ENCODE results near the gene TNRC6C. TPM values are rescaled to one million over a fixed set of nuclear protein-coding genes. Genes with fewer than 3 reads are reported as not detected.

The TNRC6C gene
- polyA plus RNA-seq, 3 donors = 0.38 to 0.80 (median 0.46) TPM

- Mint-ChIP-seq H3K27ac (no peak overlapping the region), H3K27me3 (ENCODE audit: low read depth in 3 of 3) (peaks cover 0 to 2% (median 1%) of the 10 kb centered on the region in 3 donors), H3K4me3 (no peak overlapping the region), H3K9me3 (peaks cover 0 to 2% (median 0%) of the 10 kb centered on the region in 7 donors), H3K4me1 (peaks cover 11% of the 10 kb centered on the region), H3K36me3 (peaks cover 68 to 76% of the 10 kb centered on the region in 2 donors)
- Histone ChIP-seq H3K9ac (ENCODE audit: insufficient read depth, low read length, poor library complexity, severe bottlenecking) (no peak overlapping the region), H2AFZ (ENCODE audit: insufficient read depth, low read depth, low read length, poor library complexity, severe bottlenecking) (no peak overlapping the region), H3K36me3 (replicated peaks in 1 of 2; ENCODE audit: control insufficient read depth in 1 of 2, insufficient read depth in 2 of 2, low read length in 2 of 2) (peaks cover 49 to 85% of the 10 kb centered on the region in 2 donors), H3K4me3 (replicated peaks in 1 of 3; ENCODE audit: low read depth in 2 of 3, low read length in 3 of 3) (no peak overlapping the region), H4K20me1 (ENCODE audit: insufficient read depth, low read length) (no peaks in the 10 kb centered on the region), H3K27ac (ENCODE audit: low read depth in 1 of 2, low read length in 2 of 2) (no peak overlapping the region), H3K27me3 (ENCODE audit: control insufficient read depth in 2 of 2, insufficient read depth in 2 of 2, low read length in 2 of 2) (no peaks in the 10 kb centered on the region), H3K9me3 (replicated peaks in 1 of 2; ENCODE audit: control insufficient read depth in 1 of 2, insufficient read depth in 1 of 2, low read length in 2 of 2) (no peaks in the 10 kb centered on the region), H3K4me2 (replicated peaks; ENCODE audit: extremely low read depth, low read length, poor library complexity, severe bottlenecking) (no peak overlapping the region), H3K4me1 (ENCODE audit: control insufficient read depth in 1 of 2, insufficient read depth in 2 of 2, low read length in 2 of 2) (peaks cover 9 to 10% of the 10 kb centered on the region in 2 donors), H3K79me2 (ENCODE audit: insufficient read depth, low read length) (no peaks in the 10 kb centered on the region)
- DNase-seq = no peak
- intact Hi-C loops (cut with micrococcal nuclease) = no loop called here
- no peak for TF ChIP-seq CTCF (IDR thresholded peaks at IDR 0.05)
- WGBS (ENCODE audit: insufficient coverage) = 89% methylated on average over 5 of the region's 6 CpGs
These were observed 134.4 kb downstream of the TNRC6C start for GRCh38 chr17:78092794-78093324.

- peaks cover 0 to 4% of the 10 kb centered on the region in 2 donors for H3K9me3 ChIP-seq (replicated peaks in 1 of 2; ENCODE audit: control insufficient read depth in 1 of 2, insufficient read depth in 1 of 2, low read length in 2 of 2)
- Mint-ChIP-seq H3K4me3 (no peak overlapping the region), H3K27me3 (ENCODE audit: low read depth in 3 of 3) (peaks cover 0 to 2% (median 1%) of the 10 kb centered on the region in 3 donors), H3K27ac (peak overlapping the region in 2 of 7 donors; percentile 40 to 52), H3K9me3 (peaks cover 0 to 9% (median 3%) of the 10 kb centered on the region in 7 donors), H3K4me1 (peaks cover 3% of the 10 kb centered on the region), H3K36me3 (peaks cover 81 to 89% of the 10 kb centered on the region in 2 donors)
- DNase-seq = no peak
- peaks cover 59 to 98% of the 10 kb centered on the region in 2 donors for H3K36me3 ChIP-seq (replicated peaks in 1 of 2; ENCODE audit: control insufficient read depth in 1 of 2, insufficient read depth in 2 of 2, low read length in 2 of 2)
- no peaks in the 10 kb centered on the region for H3K79me2 ChIP-seq (ENCODE audit: insufficient read depth, low read length)
- no peak overlapping the region for H3K27ac ChIP-seq (ENCODE audit: low read depth in 1 of 2, low read length in 2 of 2)
- H3K9ac ChIP-seq (ENCODE audit: insufficient read depth, low read length, poor library complexity, severe bottlenecking) = no peak overlapping the region
- H3K4me3 ChIP-seq (replicated peaks in 1 of 3; ENCODE audit: low read depth in 2 of 3, low read length in 3 of 3) = no peak overlapping the region
- peaks cover 1 to 2% of the 10 kb centered on the region in 2 donors for H3K4me1 ChIP-seq (ENCODE audit: control insufficient read depth in 1 of 2, insufficient read depth in 2 of 2, low read length in 2 of 2)
- H3K4me2 ChIP-seq (replicated peaks; ENCODE audit: extremely low read depth, low read length, poor library complexity, severe bottlenecking) = no peak overlapping the region
- WGBS (ENCODE audit: insufficient coverage) = 100% methylated on average over 6 of the region's 6 CpGs
- no peak for TF ChIP-seq CTCF (IDR thresholded peaks at IDR 0.05)
- intact Hi-C loops (cut with micrococcal nuclease) = no loop called here
- H3K27me3 ChIP-seq (ENCODE audit: control insufficient read depth in 2 of 2, insufficient read depth in 2 of 2, low read length in 2 of 2) = no peaks in the 10 kb centered on the region
- no peaks in the 10 kb centered on the region for H4K20me1 ChIP-seq (ENCODE audit: insufficient read depth, low read length)
- H2AFZ ChIP-seq (ENCODE audit: insufficient read depth, low read depth, low read length, poor library complexity, severe bottlenecking) = no peak overlapping the region
These were observed 136.5 kb downstream of the TNRC6C start for GRCh38 chr17:78095035-78095434.

Measured in CD14-positive monocyte (primary cell).